HL-60/S4 treated with retinoic acid at 250 ng/mL for 4 days and 3 days (cell line): ENCODE results near the gene UBR4.
"Not testable (repeated sequence)": the region's sequence is repeated elsewhere in the genome, so short reads cannot be mapped to it uniquely, and the experiment has no call there.

Experiments used
- in situ Hi-C: fragments of 300-500 bp; cut with MboI; formaldehyde crosslinking; loops from 2 replicates; pipeline ENCODE4 v1.7.0; 2022; ENCODE audit warnings: low sequenced_read_pairs

The UBR4 gene

DNA sequence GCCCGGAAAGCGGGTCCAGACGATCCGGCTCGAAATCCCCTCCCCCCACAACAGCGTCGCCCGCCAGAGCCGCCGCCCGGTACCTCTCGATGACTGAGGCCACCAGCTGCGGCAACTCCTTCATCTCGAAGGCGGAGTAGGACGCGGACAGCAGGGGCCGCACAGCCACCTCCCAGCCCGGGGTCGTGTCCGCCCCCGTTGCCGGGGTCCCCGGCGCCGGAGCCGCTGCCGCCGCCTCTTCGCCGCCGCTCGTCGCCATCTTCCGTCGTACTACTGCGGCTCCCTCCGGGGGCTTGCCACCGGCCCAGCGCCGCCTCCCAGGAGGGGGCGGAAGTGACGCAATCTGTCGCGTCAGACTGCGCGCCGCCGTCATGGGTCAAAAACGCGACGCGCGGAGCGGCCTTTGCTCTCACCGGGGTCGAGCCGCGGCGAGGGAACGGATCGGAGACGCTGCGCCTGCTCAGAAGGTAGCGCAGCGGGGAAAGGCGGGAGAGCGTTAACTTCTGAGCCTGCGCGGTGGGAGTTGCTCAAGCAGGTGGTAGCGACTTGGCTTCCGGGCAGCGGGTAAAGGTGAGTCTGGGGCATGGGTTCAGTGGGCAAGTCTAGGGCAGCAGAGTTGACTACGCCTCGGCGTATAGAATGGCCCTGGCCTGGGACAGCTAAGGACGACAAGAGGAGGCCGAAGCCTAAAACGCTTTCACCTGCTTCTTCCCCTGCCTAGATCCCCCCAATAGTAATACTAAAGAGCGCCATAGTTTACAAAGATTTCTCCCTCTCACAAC, at the start of gene UBR4:
Gene UBR4, minus strand, starts transcription at position 277 of the 782 bp plus-strand sequence. Its CDS starts 18 bp downstream, at position 259.
- in situ Hi-C loops, result no loop called here

DNA sequence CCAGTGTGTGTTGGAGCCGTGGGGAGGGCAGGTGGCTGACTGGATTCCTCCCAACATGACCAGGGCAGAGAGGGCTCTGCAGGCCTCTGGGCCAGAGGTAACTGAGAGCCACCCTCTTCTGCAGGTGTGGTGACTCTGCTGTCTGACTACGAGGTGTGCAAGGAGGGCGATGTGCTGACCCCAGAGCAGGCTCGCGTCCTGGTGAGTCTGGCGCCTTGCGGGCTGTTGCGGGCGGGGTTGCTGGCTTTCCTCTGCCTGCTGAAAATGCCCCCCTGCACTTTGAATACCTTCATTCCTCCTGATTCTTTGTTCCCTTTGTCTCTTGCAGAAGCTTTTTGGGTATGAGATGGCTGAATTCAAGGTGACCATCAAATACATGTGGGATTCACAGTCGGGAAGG, 48.3 kb upstream of the UBR4 start:
- in situ Hi-C loops, result no loop called here

DNA sequence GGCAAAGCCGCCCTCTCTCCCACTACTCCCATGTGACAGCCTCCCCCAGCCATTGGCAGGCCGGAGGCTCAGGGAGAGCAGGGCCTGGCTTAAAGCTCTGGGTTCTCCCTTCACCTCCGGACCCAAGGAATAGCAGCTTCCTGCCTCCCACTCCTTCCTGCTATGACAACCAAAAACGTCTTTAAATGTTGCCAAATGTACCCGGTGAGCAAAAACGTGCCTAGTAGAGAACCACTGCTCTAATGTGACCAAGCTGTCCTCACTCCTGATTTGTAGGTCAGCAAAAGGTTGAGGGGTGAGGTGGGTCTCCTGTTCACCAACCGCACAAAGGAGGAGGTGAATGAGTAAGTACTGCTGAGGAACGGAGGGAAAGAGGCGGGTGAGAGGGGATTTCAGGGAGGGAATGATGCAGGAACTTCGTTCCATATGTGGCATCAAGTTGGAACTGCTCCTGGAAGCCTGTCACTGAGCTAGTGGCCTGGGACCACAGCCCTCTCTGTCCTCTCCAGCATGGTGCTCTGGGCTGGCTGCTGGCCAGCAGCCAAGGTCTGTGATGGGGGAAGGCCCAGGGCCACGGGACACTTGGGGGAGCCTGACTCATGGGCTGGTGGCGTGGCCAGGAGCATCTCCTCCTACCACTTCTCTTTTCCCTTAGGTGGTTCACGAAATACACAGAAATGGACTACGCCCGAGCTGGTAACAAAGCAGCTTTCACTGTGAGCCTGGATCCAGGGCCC, 47.3 kb upstream of the UBR4 start:
- in situ Hi-C loops, result no loop called here

DNA sequence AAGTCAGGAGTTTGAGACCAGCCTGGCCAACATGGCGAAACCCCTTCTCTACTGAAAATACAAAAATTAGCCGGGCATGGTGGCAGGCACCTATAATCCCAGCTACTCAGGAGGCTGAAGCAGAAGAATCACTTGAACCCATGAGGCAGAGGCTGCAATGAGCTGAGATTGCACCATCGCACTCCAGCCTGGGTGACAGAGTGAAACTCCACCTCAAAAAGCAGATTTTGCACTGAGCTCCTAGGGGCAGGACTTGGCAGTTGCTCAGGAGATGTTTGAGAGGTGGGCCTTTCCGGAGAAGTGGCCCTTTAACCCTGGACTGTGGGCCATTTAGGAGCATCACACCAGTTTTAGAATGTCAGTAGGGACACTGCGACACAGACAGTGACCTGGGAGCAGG, 46.2 kb upstream of the UBR4 start:
- in situ Hi-C loops, result not testable (repeated sequence)

DNA sequence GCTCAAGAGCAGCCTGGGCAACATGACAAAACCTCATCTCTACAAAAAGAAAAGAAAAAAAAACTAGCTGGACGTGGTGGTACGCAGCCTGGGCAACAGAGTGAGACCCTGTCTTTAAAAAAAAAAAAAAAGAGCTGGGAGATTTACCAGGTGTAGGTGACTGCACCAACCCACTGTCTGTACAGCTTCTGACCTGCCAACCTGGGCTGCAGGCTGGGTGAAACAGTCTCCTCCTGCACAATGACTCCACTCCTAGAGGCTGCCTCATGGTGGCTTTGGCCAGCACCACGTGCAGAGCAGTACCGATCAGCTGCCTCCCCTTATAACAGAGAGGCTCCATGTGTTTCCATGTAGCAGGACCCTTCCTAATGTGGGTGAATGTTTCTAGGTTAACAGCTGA, 45.2 kb upstream of the UBR4 start:
- in situ Hi-C loops, result no loop called here

DNA sequence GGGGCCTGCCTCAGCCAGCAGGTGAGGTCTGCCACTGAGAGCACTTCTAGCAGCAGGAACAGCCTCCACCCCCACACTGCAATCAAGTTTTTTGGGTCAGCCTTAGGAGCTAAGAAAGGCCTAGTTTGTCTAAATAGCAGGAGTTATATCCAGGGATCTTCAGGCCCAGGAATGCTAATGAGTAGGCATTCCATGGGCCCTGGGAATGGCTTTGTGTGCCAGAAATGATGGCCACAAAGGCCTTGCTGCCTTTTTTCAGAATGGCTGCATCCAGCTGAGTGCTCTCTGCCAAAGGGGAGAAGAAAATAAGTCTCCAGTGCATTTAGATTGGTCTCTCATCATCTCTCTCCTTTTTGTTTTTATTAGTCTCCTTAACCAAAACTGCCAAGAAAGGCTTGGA, 44.4 kb upstream of the UBR4 start:
- in situ Hi-C loops, result no loop called here

DNA sequence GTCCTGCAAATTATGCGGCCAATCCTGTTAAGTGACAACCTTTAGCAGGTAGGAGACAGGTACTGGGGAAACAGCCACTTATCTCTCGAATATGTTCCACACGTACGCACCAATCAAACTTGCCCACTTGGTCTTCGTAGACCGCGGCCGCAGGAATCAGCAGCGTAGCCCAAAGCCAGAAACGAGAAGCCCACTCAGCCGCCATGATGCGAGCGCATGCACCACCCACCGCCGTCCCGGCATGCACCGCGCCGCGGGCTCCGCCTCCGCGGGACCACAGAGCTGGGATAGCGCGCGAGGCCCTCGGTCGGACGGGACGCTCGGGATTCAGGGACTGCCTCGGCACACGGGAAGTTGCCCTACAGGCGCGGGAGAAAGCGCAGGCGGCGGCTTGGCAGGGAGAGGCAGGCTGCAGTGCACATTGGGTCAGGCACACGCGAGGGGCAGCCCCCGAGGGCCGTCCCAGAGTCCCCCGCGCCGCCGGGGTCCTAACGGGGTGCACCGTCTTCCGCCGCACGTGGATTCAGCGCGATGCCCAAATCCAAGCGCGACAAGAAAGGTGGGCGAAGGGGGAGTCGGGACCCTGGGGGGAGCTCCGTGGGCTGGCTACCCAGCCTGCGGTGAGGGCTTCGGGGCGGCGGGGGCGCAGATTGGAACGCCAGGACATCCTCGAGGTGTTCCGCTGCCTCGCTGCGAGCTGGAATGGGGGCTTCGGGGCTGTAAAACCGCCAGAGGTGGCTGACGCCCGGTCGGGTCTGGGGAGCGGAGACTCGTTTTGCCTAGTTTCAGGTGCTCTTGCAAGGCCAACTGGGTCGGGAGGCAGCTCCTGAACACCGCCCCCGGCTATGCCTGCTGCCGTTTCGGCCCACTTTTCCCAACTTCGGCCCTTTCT, 41.5 kb upstream of the UBR4 start, which contains the start of the genes EMC1 and MRTO4:
Gene EMC1, minus strand, starts transcription at position 220 of the 892 bp plus-strand sequence. Its CDS starts 15 bp downstream, at position 205.
Gene MRTO4, plus strand, starts transcription at position 501 of the 892 bp plus-strand sequence. Its CDS starts 31 bp downstream, at position 532.
- in situ Hi-C loops, result no loop called here

DNA sequence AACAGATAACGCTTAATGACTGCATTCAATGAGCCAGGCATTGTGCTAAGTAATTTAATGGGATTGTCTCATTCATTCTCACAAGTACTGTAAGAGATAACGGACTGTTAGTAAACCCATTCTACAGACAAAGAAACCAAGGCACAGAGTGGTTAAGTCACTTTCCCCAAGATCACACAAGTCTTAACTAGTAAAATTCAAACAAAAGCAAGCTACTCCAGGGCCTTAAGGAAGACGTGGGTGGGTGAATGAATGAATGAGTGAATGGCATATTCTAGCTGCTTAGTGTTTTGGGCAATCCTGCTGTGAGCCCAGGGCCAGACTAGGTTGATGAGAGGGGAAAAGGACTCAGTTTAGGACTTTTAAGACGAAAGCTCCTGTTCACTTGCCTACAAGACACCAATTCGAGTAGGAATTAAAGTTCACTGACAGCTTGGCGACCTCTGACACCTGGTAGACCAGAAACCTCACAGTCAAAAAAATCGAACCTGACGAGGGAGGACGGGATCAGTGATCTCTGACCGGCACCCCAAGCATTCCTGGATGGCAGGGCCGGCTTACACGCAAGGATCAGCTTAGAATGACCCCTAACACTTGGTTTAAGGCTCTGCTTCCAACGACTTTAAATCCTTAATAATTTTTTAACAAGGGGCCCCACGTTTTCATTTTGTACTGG, 40.7 kb upstream of the UBR4 start:
- in situ Hi-C loops, result no loop called here

DNA sequence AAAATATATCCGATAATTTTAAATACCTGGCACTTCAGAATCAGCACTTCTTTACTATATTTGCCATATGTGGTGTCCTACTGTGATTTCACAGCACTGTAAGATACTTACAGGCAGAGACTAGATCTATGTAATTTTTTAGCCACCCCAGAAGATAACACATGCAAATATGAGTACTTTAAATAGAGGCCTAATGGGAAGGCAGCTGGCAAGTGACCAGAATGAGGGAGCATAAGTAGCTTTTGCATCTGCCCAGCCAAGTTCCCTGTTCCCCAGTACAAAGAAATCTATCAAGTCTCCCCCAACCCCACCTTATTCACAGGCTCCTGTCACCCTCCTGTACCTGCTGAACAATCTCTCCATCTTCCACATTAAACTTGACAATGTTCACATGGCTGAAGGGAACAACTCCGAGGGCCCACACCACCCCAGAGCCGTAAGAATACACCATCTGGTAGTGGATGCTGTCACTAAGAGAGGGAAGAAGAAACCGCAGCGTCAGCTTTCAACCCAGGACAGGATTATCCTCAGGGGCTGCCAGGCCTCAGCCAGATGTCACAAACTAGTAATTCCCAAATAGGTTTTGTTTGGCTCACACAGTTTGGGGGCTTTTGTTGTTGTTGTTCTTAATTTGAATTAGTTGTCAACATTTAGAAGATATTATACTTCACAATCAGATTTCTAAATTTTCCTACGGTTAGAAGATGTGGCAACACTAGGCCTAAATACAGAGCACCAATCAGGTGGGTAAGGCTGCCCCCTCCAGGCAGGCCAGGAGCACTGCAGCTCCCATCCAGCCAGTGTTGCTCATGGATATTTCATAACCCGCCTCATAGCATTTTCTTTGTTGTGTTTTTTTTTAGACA, 30.8 kb upstream of the UBR4 start:
- in situ Hi-C loops, result no loop called here

DNA sequence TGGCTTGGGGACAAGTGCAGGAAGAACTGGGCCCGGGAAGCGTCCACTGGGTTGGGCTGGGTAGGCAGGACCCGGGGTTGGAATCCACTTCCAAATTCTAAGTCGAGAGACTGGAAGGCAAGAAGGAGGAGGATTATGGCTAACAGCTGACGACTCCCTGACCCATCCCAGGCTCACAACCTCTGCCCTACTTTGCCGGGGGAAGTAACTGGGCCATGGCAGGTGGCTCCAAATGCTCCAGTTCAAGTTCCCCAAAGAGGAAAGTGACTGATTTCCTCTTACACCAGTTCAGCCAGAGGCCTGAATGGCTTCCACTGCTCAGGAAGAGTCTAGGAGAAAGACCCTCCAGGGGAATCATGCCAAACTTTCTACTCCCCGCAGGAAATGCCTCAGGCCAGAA, 29.8 kb upstream of the UBR4 start:
- in situ Hi-C loops, result no loop called here

DNA sequence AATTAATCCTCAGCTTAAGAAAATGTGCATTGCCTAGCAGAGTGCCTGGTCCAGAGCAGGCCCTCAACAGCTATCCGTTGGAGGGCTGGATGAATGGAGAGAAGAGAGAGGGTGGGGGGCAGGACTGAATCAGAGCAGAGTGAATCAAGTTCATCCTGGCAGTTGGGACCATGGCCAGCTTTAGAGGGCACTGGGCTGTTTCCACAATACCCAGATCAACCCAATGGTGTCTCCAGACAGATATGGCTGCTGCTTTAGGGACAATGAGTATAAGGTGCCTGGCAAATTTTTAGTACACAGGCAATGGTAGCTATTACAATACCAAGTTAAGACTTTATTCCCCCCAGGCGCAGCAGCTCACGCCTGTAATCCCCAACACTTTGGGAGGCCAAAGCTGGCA, 24.2 kb upstream of the UBR4 start:
- in situ Hi-C loops, result no loop called here

DNA sequence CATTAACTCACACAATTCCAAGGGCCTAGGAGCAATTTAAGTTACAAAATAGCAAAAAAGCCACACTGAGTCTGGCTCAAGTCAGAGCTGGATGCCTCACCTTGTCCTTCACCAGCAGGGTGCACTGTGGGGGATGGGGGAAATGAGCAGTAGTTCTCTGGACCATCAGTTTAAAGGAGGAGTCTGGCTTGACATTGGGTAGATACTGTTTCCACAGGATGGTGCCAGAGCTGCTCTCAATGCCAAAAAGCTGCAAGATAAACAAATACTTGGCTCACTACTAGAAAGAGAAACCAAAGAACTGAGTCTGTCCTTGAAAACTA, 22.4 kb upstream of the UBR4 start:
- in situ Hi-C loops, result no loop called here

DNA sequence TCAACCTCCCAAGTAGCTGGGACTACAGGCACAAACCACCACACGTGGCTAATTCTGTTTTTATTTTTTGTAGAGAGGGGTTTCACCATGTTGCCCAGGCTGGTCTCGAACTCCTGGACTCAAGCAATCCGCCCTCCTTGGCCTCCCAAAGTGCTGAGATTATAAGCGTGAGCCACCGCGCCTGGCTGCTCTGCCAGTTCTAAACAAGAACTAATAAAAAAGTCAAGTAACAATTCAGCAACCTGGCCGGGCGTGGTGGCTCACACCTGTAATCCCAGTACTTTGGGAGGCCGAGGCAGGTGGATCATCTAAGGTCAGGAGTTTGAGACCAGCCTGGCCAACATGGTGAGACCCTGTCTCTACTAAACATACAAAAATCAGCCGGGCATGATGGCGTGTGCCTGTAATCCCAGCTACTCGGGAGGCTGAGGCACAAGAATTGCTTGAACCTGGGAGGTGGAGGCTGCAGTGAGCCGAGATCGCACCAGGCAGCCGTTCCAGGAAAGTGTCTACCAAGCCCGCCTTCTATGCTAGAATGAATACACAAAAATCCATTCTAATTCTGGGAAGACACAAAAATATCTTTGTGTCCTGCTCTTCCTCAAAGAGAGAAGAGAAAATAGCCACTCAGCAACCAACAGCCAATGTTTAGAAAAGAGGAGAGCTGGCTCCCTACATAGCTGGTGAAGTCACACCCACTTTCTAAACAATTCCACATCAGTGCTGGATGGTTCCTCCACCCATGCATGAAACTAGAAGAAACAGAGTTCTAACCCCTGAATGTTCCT, 21.9 kb upstream of the UBR4 start:
- in situ Hi-C loops, result not testable (repeated sequence)

DNA sequence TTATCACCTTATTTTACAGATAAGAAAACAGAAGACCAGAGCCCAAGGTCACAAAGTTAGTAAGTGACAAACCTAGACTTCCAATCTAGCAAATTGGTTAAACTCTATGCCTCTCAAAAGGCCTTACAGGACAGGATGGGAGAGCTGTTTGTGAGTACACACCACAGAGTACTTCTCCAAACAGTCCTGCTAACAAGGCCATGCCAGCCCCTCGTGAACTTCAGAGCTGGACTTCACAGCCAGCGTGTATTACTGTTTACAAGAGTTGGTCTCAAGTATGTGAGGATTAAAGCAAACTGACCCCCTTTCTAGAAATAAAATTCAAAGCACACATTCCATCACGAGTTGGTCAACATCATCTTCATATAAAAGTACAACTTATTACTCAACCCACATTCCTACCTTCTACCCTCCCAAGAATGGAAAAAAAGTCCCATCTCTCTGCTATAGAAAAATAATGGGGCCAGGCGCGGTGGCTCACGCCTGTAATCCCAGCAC, 19.8 kb upstream of the UBR4 start:
- in situ Hi-C loops, result no loop called here

DNA sequence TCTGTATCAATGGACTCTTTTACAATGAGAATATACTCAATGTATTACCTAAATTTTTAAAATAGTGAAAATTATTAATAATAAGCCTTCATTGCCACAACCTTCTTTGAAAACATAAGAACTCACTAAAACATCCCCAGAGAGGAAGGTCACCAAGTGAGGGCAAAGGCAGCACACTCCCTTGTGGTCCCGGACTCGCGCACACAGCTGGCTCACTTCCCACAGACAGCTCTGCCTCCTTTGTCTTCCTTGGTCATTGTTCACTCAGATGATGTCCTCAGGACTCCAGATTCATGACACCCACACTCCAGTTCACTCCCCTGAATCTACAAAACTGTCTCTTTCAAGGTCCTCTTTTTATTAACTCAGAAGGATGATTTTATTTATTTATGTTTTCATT, 19.2 kb upstream of the UBR4 start:
- in situ Hi-C loops, result no loop called here

DNA sequence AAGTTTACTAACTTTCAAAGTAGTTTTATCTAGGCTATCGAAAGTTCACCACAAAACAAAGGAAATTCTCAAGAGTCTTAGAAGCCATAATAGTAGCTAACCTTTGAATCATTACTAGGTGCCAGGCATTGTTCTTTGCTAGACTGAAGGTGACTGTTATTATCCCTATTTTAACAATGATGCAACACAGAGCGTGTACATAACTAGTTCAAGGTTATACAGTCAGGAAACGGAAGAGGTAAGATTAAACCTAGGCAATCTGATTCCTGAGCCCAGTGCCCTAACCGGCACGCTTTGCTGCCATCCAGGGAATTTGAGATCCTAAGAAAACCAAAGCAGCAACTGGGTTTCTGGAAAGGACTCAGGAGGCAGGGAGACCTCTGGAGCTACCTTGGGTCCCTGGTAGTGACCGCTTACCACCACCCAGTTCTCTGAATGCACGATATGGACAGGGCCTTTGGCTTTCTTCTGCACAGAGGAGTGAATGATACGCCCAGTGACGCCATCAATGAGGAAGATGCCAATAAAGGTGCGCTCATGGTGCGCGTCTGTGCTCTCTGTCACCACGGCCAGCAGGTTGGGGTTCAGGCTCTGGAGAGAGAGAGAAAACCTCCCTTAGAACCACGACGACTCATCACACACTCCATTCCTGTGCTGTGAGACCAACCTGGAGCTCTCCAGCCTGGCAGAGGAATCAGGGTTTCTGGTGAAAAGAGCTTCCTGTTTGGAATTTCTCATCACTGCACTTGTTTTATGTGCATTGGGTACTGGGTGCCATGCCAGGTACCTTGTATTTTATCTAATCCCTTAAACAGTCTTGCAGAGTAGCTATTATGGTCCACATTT, 13.1 kb upstream of the UBR4 start:
- in situ Hi-C loops, result no loop called here

DNA sequence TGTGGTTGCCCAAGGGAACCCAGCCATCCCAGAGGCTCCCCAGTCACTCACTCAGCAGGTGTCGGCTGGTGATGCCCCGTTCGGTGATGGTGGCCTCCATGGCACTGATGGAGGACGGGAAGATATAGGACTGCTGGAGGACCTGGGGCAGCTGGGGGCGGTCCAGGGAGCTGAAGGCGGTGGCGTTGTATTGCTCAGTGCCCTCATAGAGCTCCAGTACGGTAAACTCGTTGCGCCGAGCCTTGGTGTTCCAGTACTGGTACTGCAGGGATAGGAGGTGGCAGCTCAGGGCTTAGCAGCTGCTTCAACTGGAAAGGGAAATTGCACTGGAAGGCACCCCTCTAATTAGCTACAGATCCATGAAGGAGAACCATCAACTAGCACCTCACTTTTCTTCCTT, 12.5 kb upstream of the UBR4 start:
- in situ Hi-C loops, result no loop called here

DNA sequence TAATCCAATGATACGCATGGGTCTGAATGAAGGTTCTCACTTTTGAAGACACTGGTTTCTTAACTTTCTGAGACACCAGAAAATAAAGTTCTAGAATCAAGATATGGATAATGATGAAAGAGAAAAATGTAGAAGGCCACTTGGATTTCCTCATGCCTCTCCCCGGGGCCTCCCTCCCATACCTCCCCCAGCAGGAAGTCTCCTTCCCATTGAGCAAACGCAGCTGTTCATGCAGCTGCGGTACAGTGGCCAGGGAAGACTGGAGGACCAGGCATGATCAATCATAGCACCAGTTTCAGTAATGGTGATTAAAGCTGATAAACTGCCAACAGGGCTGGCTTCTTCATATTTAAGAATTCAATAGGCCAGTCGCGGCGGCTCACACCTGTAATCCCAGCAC, 10.9 kb upstream of the UBR4 start:
- in situ Hi-C loops, result no loop called here
